GM20000 (cell line): ENCODE data around the gene ATL3.
"Not testable (repeated sequence)": the region's sequence is repeated elsewhere in the genome, so short reads cannot be mapped to it uniquely, and the experiment has no call there.

Source experiments
- DNase-seq: peaks from one replicate; pipeline ENCODE4 v3.0.0; 2012; ENCODE audit warnings: low spot score
- CTCF ChIP-seq: IDR thresholded peaks from 2 replicates; pipeline ENCODE4 v1.5.1; 2012; ENCODE audit warnings: mild to moderate bottlenecking, control low read depth; ENCODE audit errors: extremely low read depth, missing control alignments

Gene ATL3

GRCh38 chr11:63610604-63611394 is 60.4 kb downstream of the ATL3 start:
- no peak for TF ChIP-seq CTCF
- DNase-seq: no peak

GRCh38 chr11:63609971-63610580 is 61.1 kb downstream of the ATL3 start:
- no peak for DNase-seq
- no peak for TF ChIP-seq CTCF

- TF ChIP-seq CTCF: no peak
- no peak for DNase-seq
These were observed 61.6 kb downstream of the ATL3 start for GRCh38 chr11:63609536-63609935.

GRCh38 chr11:63608353-63609345 is 62.5 kb downstream of the ATL3 start:
- TF ChIP-seq CTCF: no peak
- DNase-seq: no peak

GRCh38 chr11:63603180-63603518 is 68.0 kb downstream of the ATL3 start:
- TF ChIP-seq CTCF: no peak
- no peak for DNase-seq

- not testable (repeated sequence) for DNase-seq
These were observed 68.6 kb downstream of the ATL3 start for GRCh38 chr11:63602290-63603179.
